Measurements from ENCODE around the gene ATP8B4.

Gene ATP8B4

DNA sequence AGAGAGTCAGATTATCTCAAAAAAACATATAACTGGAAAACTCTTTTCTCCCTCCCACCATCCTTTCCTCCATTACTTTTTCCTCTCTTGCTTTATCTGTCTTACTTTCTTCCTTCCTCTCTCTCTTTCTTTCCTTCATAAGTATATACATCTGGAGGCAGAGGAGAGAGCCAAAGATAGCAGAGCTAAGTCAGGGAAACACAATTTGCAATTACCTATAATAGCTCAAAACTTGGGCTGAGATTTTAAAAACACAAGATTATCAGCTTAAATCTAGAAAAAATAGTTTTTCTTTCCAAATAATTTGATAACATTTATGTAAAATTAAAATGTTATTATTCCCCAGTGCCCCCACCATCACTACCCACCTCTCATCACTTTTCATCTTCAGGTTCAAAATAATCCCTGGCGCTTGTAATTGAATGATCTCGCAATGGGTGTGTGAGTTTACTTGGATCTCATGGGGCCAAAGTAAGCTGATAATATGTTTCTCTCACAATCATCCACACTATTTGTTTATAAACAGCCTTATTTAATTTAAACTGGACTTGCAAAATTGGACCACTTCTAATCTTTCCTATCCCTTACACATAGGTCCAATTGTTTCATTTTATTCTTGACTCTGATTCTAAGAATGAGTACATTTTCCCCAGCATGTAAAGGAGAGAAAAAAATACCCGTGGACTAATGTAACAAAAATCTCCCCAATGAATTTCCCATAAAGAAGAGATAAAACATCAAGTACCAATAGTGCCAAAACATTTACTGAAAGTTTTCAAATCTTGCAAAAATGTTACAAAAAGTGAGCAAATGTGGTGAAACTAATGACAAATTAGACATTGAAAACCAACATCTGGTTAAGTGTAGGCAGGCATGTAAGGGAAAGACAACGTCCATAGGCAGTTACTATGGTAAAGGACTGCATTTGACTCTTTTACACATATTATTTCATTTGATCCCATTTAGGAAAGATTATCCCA is 261.2 kb downstream of the ATP8B4 start:
- no peak for DNase-seq (ENCODE audit: low read depth)

DNA sequence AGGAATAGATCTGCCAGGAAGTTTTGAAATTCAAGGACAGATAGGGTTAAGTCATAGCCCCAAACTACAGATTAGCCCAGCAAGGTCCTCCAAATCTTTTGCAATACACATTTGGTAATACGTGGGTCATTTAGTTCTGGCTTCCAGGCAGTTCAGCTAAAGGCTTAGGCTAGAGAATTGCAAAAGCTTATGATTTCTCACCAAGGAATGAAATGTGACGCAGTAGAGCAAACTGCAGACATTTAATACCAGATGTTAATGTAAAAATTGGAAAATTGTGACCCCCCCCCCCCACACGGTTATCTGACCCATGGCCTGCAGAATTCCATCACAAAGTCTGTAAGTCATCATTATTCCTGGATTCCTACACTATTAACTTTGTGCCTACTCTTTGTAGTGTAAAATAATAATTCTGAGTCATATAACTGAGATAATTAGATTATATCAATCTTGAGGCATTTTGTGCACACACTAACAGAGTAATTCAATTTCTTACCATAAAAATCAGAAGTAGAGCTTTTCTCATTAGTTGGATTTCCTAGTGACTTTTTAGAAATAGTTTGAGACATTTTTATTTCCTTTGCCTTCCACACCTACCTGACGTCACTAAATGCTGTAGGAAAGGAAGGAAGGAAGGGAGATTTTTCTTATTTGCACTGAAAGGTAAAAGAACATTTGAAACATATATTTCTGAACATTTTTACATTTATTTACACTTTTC is 263.0 kb downstream of the ATP8B4 start:
- DNase-seq (ENCODE audit: low read depth): no peak

- DNase-seq (ENCODE audit: low read depth): no peak
Measured at GRCh38 chr15:49852756-49853155, 266.3 kb downstream of the ATP8B4 start.

GRCh38 chr15:49848807-49849206 is 270.2 kb downstream of the ATP8B4 start:
- DNase-seq (ENCODE audit: low read depth): no peak

DNA sequence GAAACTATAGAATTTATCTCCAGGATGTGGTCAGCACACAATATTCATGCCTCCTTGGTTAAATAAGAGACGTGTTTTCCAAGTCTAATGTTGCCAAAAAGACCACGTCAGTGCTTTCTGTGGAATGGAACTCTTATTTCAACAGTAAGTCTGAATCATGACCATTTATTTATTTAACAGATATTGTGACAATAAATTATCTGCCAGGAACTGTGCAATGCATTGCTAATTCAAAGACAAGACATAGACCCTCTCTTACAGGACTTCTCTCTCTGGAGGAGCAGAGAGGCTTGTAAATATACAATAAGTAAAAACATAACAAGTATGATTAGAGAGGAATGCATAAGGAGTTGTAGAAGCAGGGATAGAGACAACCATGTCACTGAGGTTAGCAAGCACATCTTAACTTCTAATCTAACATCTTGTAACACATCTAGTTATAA is 270.7 kb downstream of the ATP8B4 start:
- DNase-seq (ENCODE audit: low read depth): no peak

GRCh38 chr15:49847423-49848281 is 271.4 kb downstream of the ATP8B4 start:
- DNase-seq (ENCODE audit: low read depth): no peak

- DNase-seq (ENCODE audit: low read depth): no peak
Measured at GRCh38 chr15:49844390-49844789, 274.6 kb downstream of the ATP8B4 start.

- DNase-seq (ENCODE audit: low read depth): no peak
Measured at GRCh38 chr15:49843725-49844124, 275.3 kb downstream of the ATP8B4 start.

DNA sequence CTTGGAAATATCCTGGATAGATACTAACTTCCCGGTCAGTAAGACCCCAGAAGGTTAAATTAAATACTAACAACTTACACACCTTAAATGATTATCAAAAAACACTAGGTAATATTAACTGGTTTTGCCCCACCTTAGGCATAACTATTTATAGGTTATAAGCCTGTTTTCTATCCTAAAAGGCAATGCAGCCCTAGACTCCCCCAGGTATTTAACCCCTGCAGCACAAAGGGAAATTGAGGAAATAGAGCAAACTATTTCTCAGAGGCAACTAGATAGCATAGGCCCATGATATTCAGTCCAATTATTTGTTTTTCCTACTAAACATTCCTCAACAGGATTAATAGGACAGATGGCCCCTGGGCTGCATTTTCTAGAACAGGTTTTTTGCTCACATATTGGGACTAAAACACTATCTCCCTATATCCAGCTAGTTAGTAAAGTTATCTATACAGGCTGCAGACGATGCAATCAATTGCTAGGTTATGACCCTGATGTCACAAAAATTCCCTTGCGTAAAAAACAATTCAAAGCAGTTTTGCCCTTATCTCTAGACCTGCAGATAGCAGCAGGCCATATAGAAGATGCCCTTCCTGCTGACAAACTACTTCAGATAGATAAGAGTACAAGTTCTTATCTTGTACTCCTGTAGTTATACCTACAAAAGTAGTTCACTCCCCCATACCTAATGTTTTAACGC is 276.9 kb downstream of the ATP8B4 start:
- DNase-seq (ENCODE audit: low read depth): no peak

- DNase-seq (ENCODE audit: low read depth): no peak
Measured at GRCh38 chr15:49832511-49832910, 286.5 kb downstream of the ATP8B4 start.

DNA sequence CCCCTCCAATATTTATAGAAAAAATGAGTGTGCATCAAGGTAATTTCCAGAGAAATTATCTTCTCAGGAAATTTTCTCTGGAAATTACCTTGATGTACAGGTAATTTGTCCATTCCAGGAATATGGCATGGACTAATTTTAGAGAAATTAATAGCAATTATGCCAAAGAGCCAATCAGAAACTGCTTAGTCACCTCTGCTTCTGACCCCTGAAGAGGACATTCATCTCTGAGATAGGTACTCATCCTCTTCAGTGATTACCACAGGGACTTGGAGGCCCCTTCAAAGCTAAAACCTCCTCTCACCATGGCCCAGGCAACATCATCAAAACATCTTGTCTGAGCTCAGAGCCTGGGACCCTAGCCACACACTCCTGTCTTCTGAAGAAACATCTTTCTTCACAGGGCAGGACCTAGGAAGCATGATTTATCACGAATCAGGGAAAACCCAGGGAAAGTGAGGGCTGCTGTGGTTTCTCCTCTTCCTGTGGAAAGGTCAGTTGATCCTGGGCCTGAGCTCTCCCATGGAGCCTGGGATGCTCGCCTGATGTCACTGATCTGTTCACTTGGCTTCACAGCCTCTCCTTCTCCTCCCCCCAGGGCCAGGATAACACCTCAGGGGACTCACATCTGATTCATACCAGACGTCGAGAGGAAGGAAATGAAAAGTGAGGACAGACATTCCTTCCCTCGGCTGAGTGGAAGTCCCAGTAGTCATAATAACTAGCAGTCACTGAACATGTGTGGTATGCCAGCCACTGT is 287.6 kb downstream of the ATP8B4 start:
- DNase-seq (ENCODE audit: low read depth): no peak

DNA sequence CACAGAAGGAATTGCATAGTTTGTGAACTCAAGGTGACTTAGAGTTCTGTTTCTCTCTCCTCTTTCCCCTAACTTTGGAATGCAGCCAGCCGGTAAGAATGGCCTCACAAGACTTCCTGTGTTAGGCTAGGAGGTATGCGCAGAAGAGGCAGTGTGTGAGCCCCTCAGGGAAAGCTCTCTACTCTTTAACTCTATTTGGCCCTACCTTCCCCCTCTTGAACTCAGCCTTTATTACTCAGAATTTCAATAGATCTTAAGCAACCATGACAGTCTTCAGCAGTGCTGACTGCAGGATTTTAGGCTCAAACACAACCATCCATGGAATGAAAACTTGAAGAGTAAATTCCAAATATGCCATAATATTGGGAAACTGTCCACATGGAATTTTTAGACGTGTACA is 288.6 kb downstream of the ATP8B4 start:
- no peak for DNase-seq (ENCODE audit: low read depth)

GRCh38 chr15:49827311-49827710 is 291.7 kb downstream of the ATP8B4 start:
- no peak for DNase-seq (ENCODE audit: low read depth)

GRCh38 chr15:49826640-49827234 is 292.3 kb downstream of the ATP8B4 start:
- DNase-seq (ENCODE audit: low read depth): no peak

- DNase-seq (ENCODE audit: low read depth): no peak
Measured at GRCh38 chr15:49824775-49825099, 294.3 kb downstream of the ATP8B4 start.

GRCh38 chr15:49823987-49824774 is 294.9 kb downstream of the ATP8B4 start:
- no peak for DNase-seq (ENCODE audit: low read depth)

DNA sequence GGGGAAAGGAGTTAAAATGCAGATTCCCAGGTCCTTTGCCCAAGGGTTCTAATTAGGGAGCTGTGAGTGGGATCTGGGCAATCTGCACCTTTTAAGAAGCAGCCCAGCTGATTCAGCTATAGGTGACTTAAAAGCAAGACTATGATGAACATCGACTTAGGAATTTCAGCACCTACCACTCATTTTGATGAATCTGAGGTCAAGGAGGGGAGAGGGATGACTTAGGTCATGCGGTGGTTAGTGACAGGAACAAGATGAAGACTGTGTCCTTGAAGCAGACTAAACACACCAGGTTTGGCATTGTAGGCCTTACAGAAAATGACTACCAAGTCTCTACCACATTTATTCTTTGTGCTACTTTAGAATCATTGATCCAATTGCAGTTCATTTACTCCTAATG is 301.9 kb downstream of the ATP8B4 start:
- DNase-seq (ENCODE audit: low read depth): no peak

GRCh38 chr15:49815950-49816349 is 303.1 kb downstream of the ATP8B4 start:
- no peak for DNase-seq (ENCODE audit: low read depth)

DNA sequence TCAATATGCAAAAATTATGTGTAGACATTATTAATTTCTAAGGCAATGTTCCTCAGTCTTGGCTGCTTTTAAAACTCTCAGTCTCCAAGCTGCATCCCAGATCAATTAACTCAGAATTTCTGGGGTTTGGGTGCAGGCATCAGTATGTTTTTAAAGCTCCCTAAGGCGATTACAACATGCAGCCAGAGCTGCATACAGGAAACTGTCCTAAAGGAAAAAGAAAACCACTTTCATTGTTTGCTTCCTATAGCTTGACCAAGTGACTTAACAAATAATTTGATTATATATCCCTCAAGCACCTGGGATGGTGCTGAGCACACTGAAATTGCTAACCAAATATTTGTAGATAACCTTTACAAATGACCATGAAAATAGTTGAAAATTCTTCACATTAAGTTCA is 303.5 kb downstream of the ATP8B4 start:
- DNase-seq (ENCODE audit: low read depth): no peak

DNA sequence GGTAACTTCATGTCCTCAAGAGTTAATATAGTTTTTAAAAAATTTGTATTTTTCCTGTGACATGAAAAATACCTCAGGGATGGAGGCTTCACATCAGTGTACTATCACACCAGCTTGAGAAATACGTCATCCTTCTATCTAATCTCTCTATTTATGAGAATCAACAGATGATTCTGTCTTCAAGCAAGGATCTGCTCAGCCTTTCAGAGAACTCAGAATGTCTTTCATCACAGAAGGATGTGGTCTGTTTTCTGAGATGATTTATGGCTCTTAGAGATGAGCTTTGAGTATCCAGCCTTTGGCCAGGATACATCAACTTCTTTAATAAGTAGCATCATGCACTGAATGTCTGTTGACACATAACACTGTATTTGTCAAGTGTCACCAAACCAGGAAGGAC is 304.3 kb downstream of the ATP8B4 start:
- DNase-seq (ENCODE audit: low read depth): no peak
